Measurements from ENCODE around the gene FBLN2.

DNA sequence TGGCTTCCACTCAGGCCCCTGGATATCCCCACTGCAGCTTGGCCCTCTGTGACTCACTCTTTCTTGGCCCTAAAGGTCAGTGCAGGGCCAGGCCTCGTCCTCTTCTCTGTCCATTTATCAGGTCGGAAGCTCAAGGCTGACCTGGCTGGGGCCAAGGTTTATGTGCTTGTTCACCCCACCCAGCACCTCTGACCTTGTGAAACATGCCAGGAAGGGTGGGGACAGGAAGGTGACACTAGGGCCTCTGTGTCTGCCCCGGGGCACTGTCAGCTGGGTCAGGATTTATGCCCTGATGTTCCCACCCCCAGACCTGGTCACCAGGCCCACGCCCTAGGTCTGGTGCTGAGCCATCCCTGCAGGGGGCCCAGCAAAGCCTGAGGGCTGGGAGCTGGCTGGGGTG lies 103.8 kb downstream of the FBLN2 start:
- TF ChIP-seq, protein P1, sequence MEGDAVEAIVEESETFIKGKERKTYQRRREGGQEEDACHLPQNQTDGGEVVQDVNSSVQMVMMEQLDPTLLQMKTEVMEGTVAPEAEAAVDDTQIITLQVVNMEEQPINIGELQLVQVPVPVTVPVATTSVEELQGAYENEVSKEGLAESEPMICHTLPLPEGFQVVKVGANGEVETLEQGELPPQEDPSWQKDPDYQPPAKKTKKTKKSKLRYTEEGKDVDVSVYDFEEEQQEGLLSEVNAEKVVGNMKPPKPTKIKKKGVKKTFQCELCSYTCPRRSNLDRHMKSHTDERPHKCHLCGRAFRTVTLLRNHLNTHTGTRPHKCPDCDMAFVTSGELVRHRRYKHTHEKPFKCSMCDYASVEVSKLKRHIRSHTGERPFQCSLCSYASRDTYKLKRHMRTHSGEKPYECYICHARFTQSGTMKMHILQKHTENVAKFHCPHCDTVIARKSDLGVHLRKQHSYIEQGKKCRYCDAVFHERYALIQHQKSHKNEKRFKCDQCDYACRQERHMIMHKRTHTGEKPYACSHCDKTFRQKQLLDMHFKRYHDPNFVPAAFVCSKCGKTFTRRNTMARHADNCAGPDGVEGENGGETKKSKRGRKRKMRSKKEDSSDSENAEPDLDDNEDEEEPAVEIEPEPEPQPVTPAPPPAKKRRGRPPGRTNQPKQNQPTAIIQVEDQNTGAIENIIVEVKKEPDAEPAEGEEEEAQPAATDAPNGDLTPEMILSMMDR (IDR thresholded peaks at IDR 0.05; ENCODE audit: low read depth, low read length, missing input control): no peak
- no peak for TF ChIP-seq HNF4A (conservative IDR thresholded peaks at IDR 0.05)
- TF ChIP-seq GABPA (IDR thresholded peaks at IDR 0.05 in 1 of 2, conservative IDR thresholded peaks at IDR 0.05 in 1 of 2): no peak
- no peak for TF ChIP-seq JUND (IDR thresholded peaks at IDR 0.05)
